K562 (cell line): ENCODE data around the gene PHB1. TPM values are rescaled to one million over a fixed set of nuclear protein-coding genes. Genes with fewer than 3 reads are reported as not detected.

Experiments
- ATAC-seq: fragments of 200-7000 bp; cut with Tn5 transposase; 3 replicates; pipeline ENCODE4 v1.9.1; 2020; ENCODE audit warnings: moderate library complexity
- Bru-seq: library from RNA; stranded (reverse); fragments of 400-500 nt; gene quantifications from one replicate; lab custom pipeline; 2021; lab: Mats Ljungman, UMichigan
- BruChase-seq, 2 experiments: library from RNA; stranded (reverse); fragments of 400-500 nt; gene quantifications; one replicate each; lab custom pipeline; 2021; lab: Mats Ljungman, UMichigan
- BruUV-seq: library from RNA; stranded (reverse); fragments of 400-500 nt; replicated peaks from 2 replicates; lab custom pipeline; 2021; lab: Mats Ljungman, UMichigan
- CTCF ChIA-PET: fragments of 300-600 bp; formaldehyde crosslinking; extraction: SDS; loops from one replicate; lab custom pipeline; 2021; ENCODE audit warnings: low intra/inter-chr PET ratio; lab: Yijun Ruan, JAX
- POLR2A ChIA-PET: fragments of 300-600, 350-650 bp; sonication (Branson Sonifier 250); formaldehyde crosslinking; extraction: SDS; loops from one replicate; lab custom pipeline; 2021; ENCODE audit warnings: antibody characterized with exemption, inconsistent platforms; lab: Yijun Ruan, JAX
- DNase-seq, 4 experiments: peaks; one replicate each; pipeline versions ENCODE4 v3.0.0 to v3.0.0-alpha.2; 2011 to 2018; ENCODE audit warnings: low spot score in 3 of 4, mixed read lengths in 3 of 4; ENCODE audit errors: extremely low read depth in 1 of 4
- FAIRE-seq: peaks from 2 replicates; lab custom pipeline; 2011; peaks lifted over from hg19 to GRCh38; lab: Jason Lieb, UNC
- H2AFZ ChIP-seq: 2 replicates; pipeline ENCODE4 v1.6.0; 2011; ENCODE audit warnings: low read depth, low read length, control low read depth, inconsistent platforms
- H3K27ac ChIP-seq: fragments of 200-600 bp; 3 replicates; pipeline ENCODE4 v1.8.0; 2011; ENCODE audit warnings: low read depth, mild to moderate bottlenecking, control low read depth, inconsistent platforms, low read length, moderate library complexity, mixed read lengths; ENCODE audit errors: extremely low read depth
- H3K27me3 ChIP-seq, 2 experiments: fragments of 300-600 bp in 1 of 2; 2 replicates in 1 of 2; 3 replicates in 1 of 2; pipeline versions ENCODE4 v1.6.0 to v1.8.0; 2011; ENCODE audit warnings: inconsistent platforms in 2 of 2, low read length in 2 of 2, mild to moderate bottlenecking in 1 of 2, mixed read lengths in 1 of 2, moderate library complexity in 1 of 2; ENCODE audit not compliant: control insufficient read depth in 2 of 2, insufficient read depth in 2 of 2
- H3K36me3 ChIP-seq: fragments of 300-600 bp; 3 replicates; pipeline ENCODE4 v1.8.0; 2011; ENCODE audit warnings: mild to moderate bottlenecking, low read length, inconsistent platforms; ENCODE audit not compliant: control insufficient read depth, insufficient read depth
- H3K4me1 ChIP-seq, 2 experiments: fragments of 200-600 bp in 1 of 2; replicated peaks in 1 of 2; 2 replicates in 1 of 2; 3 replicates in 1 of 2; pipeline versions ENCODE4 v1.5.1 to v1.8.0; 2011; ENCODE audit warnings: inconsistent platforms in 2 of 2, low read length in 2 of 2, mild to moderate bottlenecking in 1 of 2, mixed read lengths in 1 of 2, moderate library complexity in 1 of 2; ENCODE audit not compliant: control insufficient read depth in 2 of 2, insufficient read depth in 2 of 2
- H3K4me2 ChIP-seq: 2 replicates; pipeline ENCODE4 v1.6.1; 2011; ENCODE audit warnings: low read length, control low read depth, inconsistent platforms, mixed read lengths; ENCODE audit not compliant: insufficient read depth
- H3K4me3 ChIP-seq: fragments of 200-600 bp; sonication (generic), shearing (Covaris generic); 2 replicates; pipeline ENCODE4 v1.5.1; 2016; ENCODE audit warnings: control low read depth, inconsistent platforms
- H3K79me2 ChIP-seq: fragments of 200-600 bp; 3 replicates; pipeline ENCODE4 v1.8.0; 2011; ENCODE audit warnings: low read length, inconsistent platforms; ENCODE audit not compliant: control insufficient read depth, insufficient read depth
- H3K9ac ChIP-seq, 2 experiments: 2 replicates each; pipeline versions ENCODE4 v1.6.0 to v1.6.1; 2011; ENCODE audit warnings: low read depth in 2 of 2, low read length in 2 of 2, control low read depth in 1 of 2, inconsistent platforms in 1 of 2, mild to moderate bottlenecking in 1 of 2, mixed read lengths in 1 of 2; ENCODE audit not compliant: insufficient read depth in 1 of 2
- H3K9me1 ChIP-seq: one replicate; pipeline ENCODE4 v1.6.0; 2011; ENCODE audit warnings: inconsistent platforms, mild to moderate bottlenecking, low read length, moderate library complexity; ENCODE audit not compliant: control insufficient read depth, insufficient read depth
- H3K9me3 ChIP-seq: replicated peaks from 2 replicates; pipeline ENCODE4 v1.5.1; 2011; ENCODE audit warnings: low read depth, low read length, inconsistent platforms; ENCODE audit not compliant: control insufficient read depth, insufficient read depth
- H4K20me1 ChIP-seq: replicated peaks from 2 replicates; pipeline ENCODE4 v1.6.1; 2011; ENCODE audit warnings: low read length, inconsistent platforms, mixed read lengths; ENCODE audit not compliant: control insufficient read depth, insufficient read depth
- ARNT ChIP-seq, 2 experiments: fragments of 450-650 bp; IDR thresholded peaks; 2 replicates each; pipeline ENCODE4 v1.6.1; 2016; ENCODE audit warnings: mild to moderate bottlenecking in 1 of 2
- ATF4 ChIP-seq: fragments of 450-650 bp; formaldehyde crosslinking; IDR thresholded peaks from 2 replicates; pipeline ENCODE4 v1.4.0; 2022; ENCODE audit warnings: mild to moderate bottlenecking, moderate library complexity
- ATF7 ChIP-seq: fragments of 450-650 bp; IDR thresholded peaks from 2 replicates; pipeline ENCODE4 v1.7.1; 2014; ENCODE audit warnings: mild to moderate bottlenecking, moderate library complexity
- MBD1 ChIP-seq: fragments of 250-450 bp; sonication (Bioruptor Pico); IDR thresholded peaks from 2 replicates; pipeline ENCODE4 v1.8.0; 2022; ENCODE audit warnings: inconsistent platforms
- PHB ChIP-seq: fragments of 250-450 bp; sonication (Bioruptor Pico); IDR thresholded peaks from 2 replicates; pipeline ENCODE4 v1.5.0; 2021
- SMARCB1 ChIP-seq: IDR thresholded peaks from 2 replicates; pipeline ENCODE4 v1.6.1; 2011; ENCODE audit warnings: improper control_type of control experiment, low read depth; ENCODE audit not compliant: insufficient read length
- ZC3H8 ChIP-seq: fragments of 450-650 bp; IDR thresholded peaks from 2 replicates; pipeline ENCODE4 v1.6.1; 2017
- ZNF12 ChIP-seq: sonication (generic); formaldehyde crosslinking; IDR thresholded peaks from 2 replicates; pipeline ENCODE4 v1.4.0; 2020; ENCODE audit warnings: mild to moderate bottlenecking, missing genetic modification reagents
- ZNF184 ChIP-seq: sonication (generic); formaldehyde crosslinking; IDR thresholded peaks from 2 replicates; pipeline ENCODE4 v1.5.0; 2020; ENCODE audit warnings: missing genetic modification reagents
- ZNF41 ChIP-seq: fragments of 250-450 bp; sonication (Bioruptor Pico); conservative IDR thresholded peaks from 2 replicates; pipeline ENCODE4 v1.4.0; 2020; ENCODE audit warnings: mild to moderate bottlenecking
- WGBS: fragments of 100-300 bp; shearing (Covaris generic); methylation state at CpG from one replicate; pipeline ENCODE4 v1.1.6; 2016; ENCODE audit warnings: low coverage, mixed read lengths; ENCODE audit not compliant: insufficient coverage; ENCODE audit errors: missing lambda C conversion rate; 5-methylcytosine and 5-hydroxymethylcytosine counted together
- in situ Hi-C: fragments of 300-500 bp; cut with MboI; formaldehyde crosslinking; loops from 4 replicates; pipeline ENCODE4 v1.15.0; 2018; ENCODE audit warnings: inconsistent platforms, mixed read lengths
- intact Hi-C: fragments of 100-400 bp; cut with micrococcal nuclease; formaldehyde crosslinking; loops from 2 replicates; pipeline ENCODE4 v1.14.2; 2022
- long read RNA-seq, 3 experiments: library from polyadenylated mRNA in 2 of 3; library from RNA in 1 of 3; unstranded in 2 of 3; stranded (forward) in 1 of 3; transcript quantifications; one replicate each; pipeline ENCODE4 v2.0.0, GENCODE V29; 2019 to 2022
- polyA minus RNA-seq, 3 experiments: library from RNA; depleted of rRNA, polyadenylated mRNA; stranded (reverse); fragments of >200 nt; gene quantifications; 2 replicates each; pipeline ENCODE4 v1.2.3, GENCODE V29; 2011
- polyA plus RNA-seq, 8 experiments: library from polyadenylated mRNA; depleted of rRNA in 4 of 8; stranded (reverse) in 5 of 8; unstranded in 3 of 8; fragments of >200 nt; fragmentation: Nextera tagmentation in 2 of 8; fragmentation: Illumina TruSeq in 1 of 8; extraction: Ambion mirVana in 2 of 8; extraction: Trizol in 1 of 8; gene quantifications; 2 replicates each; pipeline versions ENCODE4 v1.2.1 to v1.2.3, GENCODE V29; 2011 to 2014; ENCODE audit warnings: inconsistent platforms in 1 of 8, missing spikeins in 1 of 8
- total RNA-seq, 7 experiments: library from RNA; depleted of rRNA in 6 of 7; stranded (reverse); fragments of >200 nt in 6 of 7; fragmentation: Illumina TruSeq in 2 of 7; extraction: Trizol in 2 of 7; gene quantifications; 2 replicates each; pipeline versions ENCODE4 v1.2.1 to v1.2.3, GENCODE V29; 2011 to 2021; ENCODE audit warnings: low replicate concordance in 1 of 7

PHB1 gene
- total RNA-seq (2011; cell fraction: chromatin; rRNA removed; ENCODE audit: low replicate concordance) = 85.2 and 139 TPM in 2 replicates
- total RNA-seq (2011; cell fraction: nucleolus; rRNA removed) = 115 and 129 TPM in 2 replicates
- total RNA-seq (2011; cell fraction: nucleoplasm; rRNA removed) = 138 and 143 TPM in 2 replicates
- 252 and 320 TPM in 2 replicates for total RNA-seq (2014; rRNA removed)
- 307 and 349 TPM in 2 replicates for total RNA-seq (2014; rRNA removed; fragmentation: Illumina TruSeq; extraction: Trizol)
- 259 and 265 TPM in 2 replicates for total RNA-seq (2015; rRNA removed; fragmentation: Illumina TruSeq; extraction: Trizol)
- 447 and 460 TPM in 2 replicates for total RNA-seq (2021)
- 818 and 879 TPM in 2 replicates for polyA plus RNA-seq (2011; rRNA removed)
- polyA plus RNA-seq (2011; cell fraction: cytosol; rRNA removed) = 709 and 767 TPM in 2 replicates
- 244 and 297 TPM in 2 replicates for polyA plus RNA-seq (2011; cell fraction: nucleus; rRNA removed)
- polyA plus RNA-seq (2012) = 257 and 546 TPM in 2 replicates
- 486 and 570 TPM in 2 replicates for polyA plus RNA-seq (2014; fragmentation: Illumina TruSeq; extraction: Trizol)
- polyA plus RNA-seq (2014; fragmentation: Nextera tagmentation; extraction: Ambion mirVana) = 100 to 1,000 TPM; 191 to 412 TPM
- polyA plus RNA-seq (2014; rRNA removed) = 322 and 377 TPM in 2 replicates
- 533 and 763 TPM in 2 replicates for polyA minus RNA-seq (2011; rRNA and poly(A)+ RNA removed)
- polyA minus RNA-seq (2011; cell fraction: cytosol; rRNA and poly(A)+ RNA removed) = 146 and 192 TPM in 2 replicates
- 40.4 and 68.0 TPM in 2 replicates for polyA minus RNA-seq (2011; cell fraction: nucleus; rRNA and poly(A)+ RNA removed)
- Bru-seq, nascent RNA = percentile 89 among the genes with signal in this experiment
- BruChase-seq, experiment 1, labeled RNA remaining after a 2-hour chase = percentile 85 among the genes with signal in this experiment
- percentile 85 among the genes with signal in this experiment for BruChase-seq, experiment 2, labeled RNA remaining after a 6-hour chase
- long read RNA-seq, experiment 1, transcript PHB-214 (8 exons, 1,952 nt) = minor isoform, 37 of 954 reads
- long read RNA-seq, experiment 1, transcript PHB-211 (2 exons, 852 nt) = minor isoform, 54 of 954 reads
- long read RNA-seq, experiment 1, transcript PHB-201 (7 exons, 1,832 nt) = major isoform, 649 of 954 reads
- long read RNA-seq, experiment 1, transcript PHB-215 (7 exons, 1,908 nt) = minor isoform, 16 of 954 reads
- long read RNA-seq, experiment 1, partial matches to known transcripts = 62 of 954 reads
- long read RNA-seq, experiment 1, other reads (novel, unspliced or antisense) = 136 of 954 reads
- long read RNA-seq, experiment 2, transcript PHB-201 (7 exons, 1,832 nt) = major isoform, 366 of 592 reads
- long read RNA-seq, experiment 2, transcript PHB-215 (7 exons, 1,908 nt) = minor isoform, 14 of 592 reads
- long read RNA-seq, experiment 2, transcript PHB-211 (2 exons, 852 nt) = minor isoform, 12 of 592 reads
- long read RNA-seq, experiment 2, transcript PHB-214 (8 exons, 1,952 nt) = minor isoform, 15 of 592 reads
- long read RNA-seq, experiment 2, partial matches to known transcripts = 118 of 592 reads
- long read RNA-seq, experiment 2, other reads (novel, unspliced or antisense) = 67 of 592 reads
- long read RNA-seq, experiment 3, transcript PHB-214 (8 exons, 1,952 nt) = minor isoform, 21 of 777 reads
- long read RNA-seq, experiment 3, transcript PHB-201 (7 exons, 1,832 nt) = major isoform, 664 of 777 reads
- long read RNA-seq, experiment 3, transcript PHB-215 (7 exons, 1,908 nt) = minor isoform, 7 of 777 reads
- long read RNA-seq, experiment 3, partial matches to known transcripts = 63 of 777 reads
- long read RNA-seq, experiment 3, other reads (novel, unspliced or antisense) = 19 of 777 reads

DNA sequence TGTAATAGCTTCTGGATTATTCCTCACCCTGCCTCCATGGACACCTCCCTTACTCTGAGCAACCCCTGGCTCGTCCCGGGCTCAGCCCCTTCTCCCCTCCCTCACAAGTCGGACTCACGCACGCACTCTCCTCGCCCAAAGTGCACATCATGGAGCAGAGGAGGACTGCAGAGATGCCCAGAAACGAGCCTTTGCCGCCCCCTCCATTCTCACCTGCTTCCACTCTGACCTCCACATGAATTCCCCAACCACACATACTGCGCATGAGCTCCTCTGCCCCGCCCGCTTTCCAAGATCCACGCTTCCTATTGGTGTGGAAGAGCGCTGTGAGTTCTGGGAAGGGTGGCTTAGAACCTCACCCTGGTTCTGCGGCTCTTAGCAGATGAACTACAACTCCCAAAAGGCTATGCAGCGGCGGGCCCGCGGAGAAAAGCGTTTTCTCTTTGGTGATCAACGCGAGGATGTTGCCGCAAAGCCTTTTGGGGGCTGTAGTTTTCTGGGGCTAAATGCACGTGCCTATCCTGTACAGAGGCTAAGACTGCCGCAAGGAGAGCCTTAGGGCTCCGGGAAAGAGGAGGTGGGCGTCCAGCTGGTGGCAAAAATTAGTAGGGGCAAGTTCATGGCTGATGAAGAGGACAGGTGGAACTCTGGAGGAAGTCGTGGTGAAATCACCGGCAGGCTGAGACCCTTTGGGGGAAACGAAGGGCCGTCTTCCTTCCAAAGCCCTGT, at the start of gene PHB1:
TSS of gene PHB1 (minus strand) at position 261 of the 729 bp plus-strand sequence. CDS start 1,618 bp downstream, outside the sequence.
- Histone ChIP-seq H4K20me1 (no peaks in the 10 kb centered on the region), H3K9ac (peak within 1 kb of the TSS; percentile 83 to 95), H3K9me1 (no peaks in the 10 kb centered on the region), H3K36me3 (peaks cover 35% of the 10 kb centered on the region), H3K27me3 (no peaks in the 10 kb centered on the region), H3K4me2 (peak within 1 kb of the TSS; percentile 96), H3K27ac (peak within 1 kb of the TSS; percentile 66), H3K4me1 (peaks cover 0 to 5% of the 10 kb centered on the region in 2 experiments; a peak in 1 of 5 replicates), H3K4me3 (peak within 1 kb of the TSS; percentile 91), H3K9me3 (no peaks in the 10 kb centered on the region), H2AFZ (peak within 1 kb of the TSS; percentile 92), H3K79me2 (peaks cover 23% of the 10 kb centered on the region)
- no TSS peak for BruUV-seq
- DNase-seq (peak; percentile 96 to 98 (median 97)), ATAC-seq (peak; percentile 100), FAIRE-seq (peak; percentile 100)
- WGBS = 1% methylated on average over 30 of the region's 30 CpGs
- in situ Hi-C loops = loop anchor here (5.0 kb wide), 2 partner anchors 138 to 283 kb away; no protein-coding TSS in a partner anchor
- CTCF ChIA-PET = interaction anchor here (0.7 kb wide), 1 partner anchor 143 kb away, joined by 4 read pairs; no protein-coding TSS in a partner anchor
- POLR2A ChIA-PET = interaction anchor here (0.6 to 1.1 kb wide), 5 partner anchors 10 to 89 kb away, joined by 3 to 6 read pairs (median 4); no protein-coding TSS in a partner anchor
- intact Hi-C loops = loop anchor here (10.0 kb wide), 1 partner anchor 280 kb away; no protein-coding TSS in a partner anchor
- no peak for TF ChIP-seq ZNF184
- no peak for TF ChIP-seq MBD1 (CRISPR knock-in tag)
- peak; percentile 26; the same call in 1 of the 2 replicates for TF ChIP-seq ATF4
- TF ChIP-seq ATF7 = peak; percentile 14; the same call in 1 of the 2 replicates
- TF ChIP-seq ZC3H8 = no peak
- TF ChIP-seq ZNF41 (CRISPR knock-in tag) = no peak
- TF ChIP-seq ARNT (IDR thresholded peaks at IDR 0.05) = 0 out of 4 replicates have a peak, but pooled peaks of 1 of the 2 experiments have one; percentile 54
- no peak for TF ChIP-seq PHB (CRISPR knock-in tag)
- TF ChIP-seq SMARCB1 = no peak
- no peak for TF ChIP-seq ZNF12 (CRISPR knock-in tag)
